ENCODE measurements around the gene OSBPL5.

OSBPL5 gene, protein sequence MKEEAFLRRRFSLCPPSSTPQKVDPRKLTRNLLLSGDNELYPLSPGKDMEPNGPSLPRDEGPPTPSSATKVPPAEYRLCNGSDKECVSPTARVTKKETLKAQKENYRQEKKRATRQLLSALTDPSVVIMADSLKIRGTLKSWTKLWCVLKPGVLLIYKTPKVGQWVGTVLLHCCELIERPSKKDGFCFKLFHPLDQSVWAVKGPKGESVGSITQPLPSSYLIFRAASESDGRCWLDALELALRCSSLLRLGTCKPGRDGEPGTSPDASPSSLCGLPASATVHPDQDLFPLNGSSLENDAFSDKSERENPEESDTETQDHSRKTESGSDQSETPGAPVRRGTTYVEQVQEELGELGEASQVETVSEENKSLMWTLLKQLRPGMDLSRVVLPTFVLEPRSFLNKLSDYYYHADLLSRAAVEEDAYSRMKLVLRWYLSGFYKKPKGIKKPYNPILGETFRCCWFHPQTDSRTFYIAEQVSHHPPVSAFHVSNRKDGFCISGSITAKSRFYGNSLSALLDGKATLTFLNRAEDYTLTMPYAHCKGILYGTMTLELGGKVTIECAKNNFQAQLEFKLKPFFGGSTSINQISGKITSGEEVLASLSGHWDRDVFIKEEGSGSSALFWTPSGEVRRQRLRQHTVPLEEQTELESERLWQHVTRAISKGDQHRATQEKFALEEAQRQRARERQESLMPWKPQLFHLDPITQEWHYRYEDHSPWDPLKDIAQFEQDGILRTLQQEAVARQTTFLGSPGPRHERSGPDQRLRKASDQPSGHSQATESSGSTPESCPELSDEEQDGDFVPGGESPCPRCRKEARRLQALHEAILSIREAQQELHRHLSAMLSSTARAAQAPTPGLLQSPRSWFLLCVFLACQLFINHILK

GRCh38 chr11:3165152-3165705 lies at the start of gene OSBPL5:
Gene OSBPL5 (minus strand): TSS chr11:3165310. CDS start chr11:3129148, 36,162 bp downstream.
- Histone ChIP-seq H3K9ac (ENCODE audit: low read depth in 1 of 2, low read length in 2 of 2) (peak within 1 kb of the TSS; percentile 52 to 54), H3K36me3 (ENCODE audit: control insufficient read depth in 1 of 2, insufficient read depth in 2 of 2, low read length in 2 of 2) (no peaks in the 10 kb centered on the region), H3K4me1 (ENCODE audit: control insufficient read depth in 1 of 2, insufficient read depth in 2 of 2, low read length in 2 of 2) (peaks cover 39 to 50% of the 10 kb centered on the region in 2 donors), H3K27ac (ENCODE audit: low read depth, low read length) (no peak within 1 kb of the TSS), H3K9me3 (ENCODE audit: control insufficient read depth in 1 of 2, low read length in 2 of 2) (no peaks in the 10 kb centered on the region), H3K27me3 (ENCODE audit: control insufficient read depth in 1 of 2, insufficient read depth in 2 of 2, low read length in 2 of 2) (peaks cover 11 to 28% of the 10 kb centered on the region in 2 donors), H3K4me3 (ENCODE audit: low read depth in 1 of 2, low read length in 2 of 2) (peak within 1 kb of the TSS; percentile 78 to 79)

DNA sequence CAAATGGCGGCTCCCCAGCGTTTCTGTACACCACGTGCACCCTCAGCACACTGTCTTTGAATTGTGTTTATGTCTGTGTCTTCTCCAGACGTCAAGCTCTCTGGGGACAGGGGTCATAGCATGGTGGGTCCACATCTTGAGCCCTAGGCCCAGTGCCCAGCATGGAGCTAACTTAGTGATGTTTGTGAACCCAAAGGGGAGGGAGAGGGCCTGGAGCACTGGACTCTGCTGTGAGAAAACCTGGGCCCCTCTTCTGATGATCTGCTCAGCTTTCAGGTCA lies 49.2 kb upstream of the OSBPL5 start:
- H3K9me3 ChIP-seq (ENCODE audit: control insufficient read depth in 1 of 2, low read length in 2 of 2) = peaks cover 0 to 2% of the 10 kb centered on the region in 2 donors
- peaks cover 14% of the 10 kb centered on the region in 2 donors for H3K27me3 ChIP-seq (ENCODE audit: control insufficient read depth in 1 of 2, insufficient read depth in 2 of 2, low read length in 2 of 2)
- no peak overlapping the region for H3K9ac ChIP-seq (ENCODE audit: low read depth in 1 of 2, low read length in 2 of 2)
- H3K36me3 ChIP-seq (ENCODE audit: control insufficient read depth in 1 of 2, insufficient read depth in 2 of 2, low read length in 2 of 2) = no peaks in the 10 kb centered on the region
- H3K4me1 ChIP-seq (ENCODE audit: control insufficient read depth in 1 of 2, insufficient read depth in 2 of 2, low read length in 2 of 2) = no peaks in the 10 kb centered on the region
- H3K4me3 ChIP-seq (ENCODE audit: low read depth in 1 of 2, low read length in 2 of 2) = no peak overlapping the region
- H3K27ac ChIP-seq (ENCODE audit: low read depth, low read length) = no peak overlapping the region

GRCh38 chr11:3213659-3214419 lies 48.7 kb upstream of the OSBPL5 start:
- Histone ChIP-seq H3K27me3 (ENCODE audit: control insufficient read depth in 1 of 2, insufficient read depth in 2 of 2, low read length in 2 of 2) (peaks cover 12 to 14% of the 10 kb centered on the region in 2 donors), H3K27ac (ENCODE audit: low read depth, low read length) (no peak overlapping the region), H3K9ac (ENCODE audit: low read depth in 1 of 2, low read length in 2 of 2) (no peak overlapping the region), H3K9me3 (ENCODE audit: control insufficient read depth in 1 of 2, low read length in 2 of 2) (peaks cover 0 to 2% of the 10 kb centered on the region in 2 donors), H3K4me1 (ENCODE audit: control insufficient read depth in 1 of 2, insufficient read depth in 2 of 2, low read length in 2 of 2) (no peaks in the 10 kb centered on the region), H3K4me3 (ENCODE audit: low read depth in 1 of 2, low read length in 2 of 2) (no peak overlapping the region), H3K36me3 (ENCODE audit: control insufficient read depth in 1 of 2, insufficient read depth in 2 of 2, low read length in 2 of 2) (no peaks in the 10 kb centered on the region)

DNA sequence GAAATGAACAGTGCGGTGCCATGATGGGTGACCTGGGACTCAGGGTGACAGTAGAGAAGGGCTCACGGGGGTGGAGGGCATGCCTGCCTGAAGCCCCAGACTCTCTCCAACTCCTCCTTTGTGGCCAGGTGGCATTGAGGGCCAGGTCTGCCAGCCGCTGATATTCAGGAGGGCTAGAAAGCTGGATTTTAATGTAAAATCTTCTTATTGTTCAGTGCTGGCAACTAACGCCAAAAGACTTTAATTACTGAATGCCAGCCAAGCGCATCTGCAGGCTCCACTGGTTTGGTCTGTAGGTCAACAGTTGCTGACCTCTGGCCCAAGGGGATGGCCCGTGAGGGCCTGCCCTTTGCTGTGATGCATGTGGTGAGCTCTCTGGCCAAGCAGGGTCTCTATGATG lies 43.2 kb upstream of the OSBPL5 start:
- no peak overlapping the region for H3K9ac ChIP-seq (ENCODE audit: low read depth in 1 of 2, low read length in 2 of 2)
- no peak overlapping the region for H3K4me3 ChIP-seq (ENCODE audit: low read depth in 1 of 2, low read length in 2 of 2)
- peaks cover 0 to 2% of the 10 kb centered on the region in 2 donors for H3K9me3 ChIP-seq (ENCODE audit: control insufficient read depth in 1 of 2, low read length in 2 of 2)
- no peaks in the 10 kb centered on the region for H3K36me3 ChIP-seq (ENCODE audit: control insufficient read depth in 1 of 2, insufficient read depth in 2 of 2, low read length in 2 of 2)
- peaks cover 0 to 3% of the 10 kb centered on the region in 2 donors for H3K4me1 ChIP-seq (ENCODE audit: control insufficient read depth in 1 of 2, insufficient read depth in 2 of 2, low read length in 2 of 2)
- H3K27me3 ChIP-seq (ENCODE audit: control insufficient read depth in 1 of 2, insufficient read depth in 2 of 2, low read length in 2 of 2) = peaks cover 6 to 7% of the 10 kb centered on the region in 2 donors
- no peak overlapping the region for H3K27ac ChIP-seq (ENCODE audit: low read depth, low read length)

DNA sequence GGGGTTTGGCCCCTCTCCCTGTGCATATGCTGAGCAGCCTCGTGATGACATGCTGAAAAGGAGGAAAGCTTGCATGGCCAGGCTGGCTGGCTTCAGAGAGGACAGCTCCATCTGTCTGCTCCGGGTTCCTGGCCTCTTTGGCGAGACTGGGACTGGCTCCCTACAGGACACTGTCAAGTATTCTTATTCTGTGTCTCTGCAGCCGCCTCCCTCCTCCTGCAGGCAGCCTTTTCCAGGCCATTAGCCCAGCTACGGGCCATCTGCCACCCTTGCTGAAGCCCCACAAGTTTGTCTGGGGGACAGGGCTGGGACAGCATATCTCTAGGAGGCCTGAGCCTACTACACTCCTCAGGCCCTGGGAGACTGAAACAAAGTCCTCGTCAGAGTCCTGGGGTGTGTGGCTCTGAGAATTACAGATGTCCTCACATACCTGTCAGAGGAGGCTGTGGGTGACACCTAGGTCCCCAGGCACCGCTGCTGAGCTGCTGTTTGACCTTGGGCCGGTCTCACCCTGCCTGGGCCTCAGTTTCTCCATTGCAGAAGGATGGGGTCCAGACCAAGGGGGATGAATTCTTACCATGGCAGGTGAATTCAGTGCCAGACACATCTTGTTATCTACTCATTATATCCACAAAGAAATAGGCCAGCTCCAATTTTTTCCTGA lies 42.5 kb upstream of the OSBPL5 start:
- no peak overlapping the region for H3K4me3 ChIP-seq (ENCODE audit: low read depth in 1 of 2, low read length in 2 of 2)
- H3K9ac ChIP-seq (ENCODE audit: low read depth in 1 of 2, low read length in 2 of 2) = no peak overlapping the region
- peaks cover 0 to 3% of the 10 kb centered on the region in 2 donors for H3K4me1 ChIP-seq (ENCODE audit: control insufficient read depth in 1 of 2, insufficient read depth in 2 of 2, low read length in 2 of 2)
- peaks cover 12 to 13% of the 10 kb centered on the region in 2 donors for H3K27me3 ChIP-seq (ENCODE audit: control insufficient read depth in 1 of 2, insufficient read depth in 2 of 2, low read length in 2 of 2)
- H3K9me3 ChIP-seq (ENCODE audit: control insufficient read depth in 1 of 2, low read length in 2 of 2) = peaks cover 0 to 2% of the 10 kb centered on the region in 2 donors
- H3K36me3 ChIP-seq (ENCODE audit: control insufficient read depth in 1 of 2, insufficient read depth in 2 of 2, low read length in 2 of 2) = no peaks in the 10 kb centered on the region
- no peak overlapping the region for H3K27ac ChIP-seq (ENCODE audit: low read depth, low read length)

- Histone ChIP-seq H3K9me3 (ENCODE audit: control insufficient read depth in 1 of 2, low read length in 2 of 2) (no peaks in the 10 kb centered on the region), H3K4me1 (ENCODE audit: control insufficient read depth in 1 of 2, insufficient read depth in 2 of 2, low read length in 2 of 2) (peaks cover 0 to 3% of the 10 kb centered on the region in 2 donors), H3K9ac (ENCODE audit: low read depth in 1 of 2, low read length in 2 of 2) (no peak overlapping the region), H3K4me3 (ENCODE audit: low read depth in 1 of 2, low read length in 2 of 2) (no peak overlapping the region), H3K27me3 (ENCODE audit: control insufficient read depth in 1 of 2, insufficient read depth in 2 of 2, low read length in 2 of 2) (peaks cover 20% of the 10 kb centered on the region in 2 donors), H3K36me3 (ENCODE audit: control insufficient read depth in 1 of 2, insufficient read depth in 2 of 2, low read length in 2 of 2) (no peaks in the 10 kb centered on the region), H3K27ac (ENCODE audit: low read depth, low read length) (no peak overlapping the region)
Measured at GRCh38 chr11:3206922-3207204, 41.8 kb upstream of the OSBPL5 start.

- Histone ChIP-seq H3K9me3 (ENCODE audit: control insufficient read depth in 1 of 2, low read length in 2 of 2) (no peaks in the 10 kb centered on the region), H3K27me3 (ENCODE audit: control insufficient read depth in 1 of 2, insufficient read depth in 2 of 2, low read length in 2 of 2) (peaks cover 21 to 25% of the 10 kb centered on the region in 2 donors)
Measured at GRCh38 chr11:3206156-3206921, 41.2 kb upstream of the OSBPL5 start.

DNA sequence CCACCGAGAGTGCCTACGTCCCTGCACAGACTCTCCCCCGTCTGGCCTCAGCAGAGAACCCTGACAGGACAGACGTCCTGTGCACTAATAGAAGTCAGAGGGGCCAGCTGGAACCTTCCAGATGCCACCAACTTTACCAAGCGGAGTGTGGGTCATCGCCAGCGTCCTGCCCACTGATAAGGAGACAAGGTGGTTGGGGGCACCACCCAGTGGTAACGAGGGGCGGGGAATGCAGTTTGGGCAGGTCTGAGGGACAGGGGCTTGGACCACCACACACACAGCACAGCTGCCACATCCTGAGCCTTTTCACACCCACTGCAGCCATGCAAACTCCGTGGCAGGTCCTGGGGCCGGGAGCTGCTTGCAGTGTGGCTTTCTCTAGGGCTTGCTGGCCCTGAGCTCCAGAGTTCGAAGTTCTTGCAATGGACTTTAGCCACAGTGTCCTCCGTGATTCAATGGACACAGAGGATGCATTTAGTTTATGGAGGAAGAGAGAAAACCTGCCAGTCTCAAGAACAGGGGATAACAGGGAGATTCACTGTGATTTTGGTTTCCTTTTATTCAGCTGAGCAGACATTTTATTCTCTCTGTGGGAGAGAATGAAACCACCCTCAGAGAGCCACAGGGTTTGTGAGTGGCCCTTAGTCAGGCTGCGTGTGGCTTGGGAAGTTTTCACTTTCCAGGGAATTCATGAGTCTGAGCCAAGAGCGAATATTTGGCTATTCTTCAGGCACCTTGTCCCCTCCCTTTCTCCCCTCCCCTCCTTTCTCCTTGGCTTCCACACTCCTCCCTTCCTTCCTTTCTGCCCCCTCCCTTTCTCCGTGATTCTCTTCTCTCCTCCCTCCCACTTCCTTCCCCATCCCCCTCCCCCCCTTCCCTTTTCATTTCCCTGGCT lies 40.4 kb upstream of the OSBPL5 start:
- H3K4me3 ChIP-seq (ENCODE audit: low read depth in 1 of 2, low read length in 2 of 2) = no peak overlapping the region
- no peak overlapping the region for H3K27ac ChIP-seq (ENCODE audit: low read depth, low read length)
- no peak overlapping the region for H3K9ac ChIP-seq (ENCODE audit: low read depth in 1 of 2, low read length in 2 of 2)
- no peaks in the 10 kb centered on the region for H3K9me3 ChIP-seq (ENCODE audit: control insufficient read depth in 1 of 2, low read length in 2 of 2)
- peaks cover 25 to 28% of the 10 kb centered on the region in 2 donors for H3K27me3 ChIP-seq (ENCODE audit: control insufficient read depth in 1 of 2, insufficient read depth in 2 of 2, low read length in 2 of 2)
- H3K36me3 ChIP-seq (ENCODE audit: control insufficient read depth in 1 of 2, insufficient read depth in 2 of 2, low read length in 2 of 2) = no peaks in the 10 kb centered on the region
- peaks cover 0 to 3% of the 10 kb centered on the region in 2 donors for H3K4me1 ChIP-seq (ENCODE audit: control insufficient read depth in 1 of 2, insufficient read depth in 2 of 2, low read length in 2 of 2)

More at GRCh38 chr11:3206156-3206921, 41.2 kb upstream of the OSBPL5 start:
- Histone ChIP-seq H3K4me1 (ENCODE audit: control insufficient read depth in 1 of 2, insufficient read depth in 2 of 2, low read length in 2 of 2) (peaks cover 0 to 3% of the 10 kb centered on the region in 2 donors), H3K36me3 (ENCODE audit: control insufficient read depth in 1 of 2, insufficient read depth in 2 of 2, low read length in 2 of 2) (no peaks in the 10 kb centered on the region), H3K27ac (ENCODE audit: low read depth, low read length) (no peak overlapping the region), H3K4me3 (ENCODE audit: low read depth in 1 of 2, low read length in 2 of 2) (no peak overlapping the region), H3K9ac (ENCODE audit: low read depth in 1 of 2, low read length in 2 of 2) (no peak overlapping the region)

Measured in duodenal mucosa (tissue), 2 donors.